Suppressor macrophage treated with lipopolysaccharide for 1 hour (primary cell): ENCODE data around the gene CTNNBIP1.
"Not testable (repeated sequence)": the region's sequence is repeated elsewhere in the genome, so short reads cannot be mapped to it uniquely, and the experiment has no call there.

Experiments used
- DNase-seq, 3 donors: peaks; one replicate each; pipeline ENCODE4 v3.0.0-alpha.2; 2020 to 2022

Gene CTNNBIP1, protein sequence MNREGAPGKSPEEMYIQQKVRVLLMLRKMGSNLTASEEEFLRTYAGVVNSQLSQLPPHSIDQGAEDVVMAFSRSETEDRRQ

GRCh38 chr1:9910076-9910422, at the start of gene CTNNBIP1:
CTNNBIP1 (minus strand) TSS chr1:9910269; CDS start chr1:9872064, 38,205 bp downstream.
- peak in 1 of 3 donors; percentile 100 for DNase-seq

DNA sequence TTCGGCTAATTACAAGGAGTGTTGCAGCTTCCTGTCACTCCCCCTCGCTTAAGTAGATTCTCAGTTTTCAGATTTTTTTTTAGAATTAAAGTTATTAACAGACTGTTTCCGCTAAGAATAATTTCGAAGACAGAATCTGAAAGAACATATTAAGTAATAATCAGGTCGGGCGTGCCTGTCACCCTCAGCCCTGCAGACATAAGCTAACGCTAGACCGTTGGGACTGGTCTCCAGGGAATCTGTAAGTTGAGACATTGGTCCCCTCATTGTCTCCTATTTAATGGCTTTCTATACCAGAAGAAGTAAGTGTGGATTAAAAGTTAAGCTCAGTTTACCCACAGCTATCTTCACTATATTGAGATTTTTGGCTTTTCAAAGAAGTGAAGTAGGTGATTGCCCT, 47.7 kb upstream of the CTNNBIP1 start:
- DNase-seq: no peak

GRCh38 chr1:9946315-9946714, 36.2 kb upstream of the CTNNBIP1 start:
- no peak for DNase-seq

GRCh38 chr1:9942939-9943788, 33.1 kb upstream of the CTNNBIP1 start, which contains the start of the genes LZIC and NMNAT1:
LZIC (minus strand) TSS chr1:9943391; CDS start chr1:9936619, 6,772 bp downstream.
NMNAT1 (plus strand) TSS chr1:9943475; CDS start chr1:9972074, 28,599 bp downstream.
- DNase-seq: peak; percentile 96 to 98 (median 97)

- DNase-seq: peak; percentile 59 to 75 (median 74)
Observed at GRCh38 chr1:9942399-9942938, 32.4 kb upstream of the CTNNBIP1 start.

- DNase-seq: no peak
Observed at GRCh38 chr1:9929431-9930385, 19.6 kb upstream of the CTNNBIP1 start.

DNA sequence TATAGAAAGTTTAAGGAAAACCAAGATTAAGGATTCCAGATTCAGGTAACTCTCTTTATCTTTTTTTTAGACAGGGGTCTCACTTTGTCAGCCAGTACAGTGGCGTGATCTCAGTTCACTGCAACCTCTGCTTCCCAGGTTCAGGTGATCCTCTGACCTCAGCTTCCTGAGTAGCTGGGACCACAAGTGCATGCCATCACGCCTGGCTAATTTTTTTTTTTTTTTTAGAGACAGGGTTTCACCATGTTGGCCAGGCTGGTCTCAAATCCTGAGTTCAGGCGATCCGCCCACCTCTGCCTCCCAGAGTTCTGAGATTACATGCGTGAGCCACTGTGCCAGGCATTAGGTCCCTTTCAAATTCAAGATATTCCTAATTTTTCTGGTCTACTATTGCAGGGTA, 17.2 kb upstream of the CTNNBIP1 start:
- DNase-seq: no peak

DNA sequence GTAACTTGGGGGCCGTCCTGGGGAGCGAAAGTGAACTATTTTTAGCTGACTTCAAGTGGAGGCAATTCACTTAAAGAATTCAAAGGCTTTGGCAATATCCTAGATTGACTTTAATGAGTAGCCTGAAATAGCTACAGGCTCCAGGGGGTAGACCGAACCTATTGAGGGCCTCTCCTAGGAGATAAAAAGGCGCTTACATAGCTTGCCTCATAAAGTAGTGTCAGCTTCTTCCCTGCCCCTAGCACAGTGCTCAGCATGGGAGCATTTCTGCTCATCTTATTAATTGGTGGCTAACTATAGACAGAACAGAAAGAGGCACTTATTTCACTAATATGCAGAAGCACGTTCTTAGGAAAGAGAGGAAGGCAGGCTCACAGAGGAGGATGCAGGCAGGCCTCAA, 12.3 kb upstream of the CTNNBIP1 start:
- no peak for DNase-seq

GRCh38 chr1:9920606-9921005, 10.5 kb upstream of the CTNNBIP1 start:
- DNase-seq: no peak

GRCh38 chr1:9917901-9918300, 7.8 kb upstream of the CTNNBIP1 start:
- DNase-seq: no peak

DNA sequence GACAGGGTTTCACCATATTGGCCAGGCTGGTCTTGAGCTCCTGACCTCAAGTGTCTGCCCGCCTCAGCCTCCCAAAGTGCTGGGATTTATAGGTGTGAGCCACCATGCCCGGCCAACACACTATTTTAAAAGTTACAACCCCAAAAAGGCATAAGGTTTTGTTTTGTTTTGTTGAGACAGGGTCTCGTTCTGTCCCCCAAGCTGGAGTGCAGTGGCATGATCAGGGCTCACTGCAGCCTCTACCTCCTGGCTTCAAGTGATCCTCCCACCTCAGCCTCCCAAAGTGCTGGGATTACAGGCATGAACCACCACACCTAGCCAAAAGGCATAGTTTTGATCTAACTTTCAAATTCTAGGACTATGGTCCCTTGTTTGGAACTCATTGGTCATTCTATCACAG, 7.4 kb upstream of the CTNNBIP1 start:
- not testable (repeated sequence) for DNase-seq

DNA sequence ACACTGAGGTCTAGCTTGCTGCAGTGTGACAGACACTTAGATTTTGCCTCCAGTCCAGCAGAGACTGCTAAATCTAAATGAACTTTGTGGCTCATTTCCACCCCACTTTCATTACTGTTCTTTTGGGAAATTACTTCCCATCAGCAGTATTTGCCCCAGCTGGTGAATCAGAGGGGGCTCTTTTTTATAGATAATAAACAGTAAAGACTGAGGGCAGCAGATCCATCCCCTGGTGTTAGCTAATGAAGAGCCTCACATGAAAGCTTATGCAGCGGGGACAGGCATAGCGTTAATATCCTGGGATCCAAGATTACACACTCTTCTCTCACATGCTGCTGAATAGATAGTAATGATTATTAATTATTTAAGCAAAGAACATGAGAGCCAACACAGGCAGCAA, 6.4 kb upstream of the CTNNBIP1 start:
- DNase-seq: no peak

DNA sequence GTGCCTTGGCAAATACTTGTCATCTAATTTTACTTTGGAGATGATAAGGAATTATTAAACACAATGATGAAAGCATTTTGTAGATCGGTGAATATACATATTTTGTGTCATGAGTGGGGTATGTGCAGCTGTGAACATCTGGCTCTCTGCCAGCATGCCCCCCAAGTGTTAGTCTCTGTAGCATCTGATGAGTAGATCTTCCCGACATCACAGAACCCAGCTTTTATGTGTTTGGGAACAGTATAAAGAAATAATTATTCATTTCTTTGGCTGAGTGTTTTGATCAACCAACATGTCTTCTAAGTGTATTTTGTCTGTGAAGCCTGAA, 4.5 kb upstream of the CTNNBIP1 start:
- DNase-seq: no peak

- DNase-seq: peak in 1 of 3 donors; percentile 22
Observed at GRCh38 chr1:9912264-9912936, 2.3 kb upstream of the CTNNBIP1 start.

DNA sequence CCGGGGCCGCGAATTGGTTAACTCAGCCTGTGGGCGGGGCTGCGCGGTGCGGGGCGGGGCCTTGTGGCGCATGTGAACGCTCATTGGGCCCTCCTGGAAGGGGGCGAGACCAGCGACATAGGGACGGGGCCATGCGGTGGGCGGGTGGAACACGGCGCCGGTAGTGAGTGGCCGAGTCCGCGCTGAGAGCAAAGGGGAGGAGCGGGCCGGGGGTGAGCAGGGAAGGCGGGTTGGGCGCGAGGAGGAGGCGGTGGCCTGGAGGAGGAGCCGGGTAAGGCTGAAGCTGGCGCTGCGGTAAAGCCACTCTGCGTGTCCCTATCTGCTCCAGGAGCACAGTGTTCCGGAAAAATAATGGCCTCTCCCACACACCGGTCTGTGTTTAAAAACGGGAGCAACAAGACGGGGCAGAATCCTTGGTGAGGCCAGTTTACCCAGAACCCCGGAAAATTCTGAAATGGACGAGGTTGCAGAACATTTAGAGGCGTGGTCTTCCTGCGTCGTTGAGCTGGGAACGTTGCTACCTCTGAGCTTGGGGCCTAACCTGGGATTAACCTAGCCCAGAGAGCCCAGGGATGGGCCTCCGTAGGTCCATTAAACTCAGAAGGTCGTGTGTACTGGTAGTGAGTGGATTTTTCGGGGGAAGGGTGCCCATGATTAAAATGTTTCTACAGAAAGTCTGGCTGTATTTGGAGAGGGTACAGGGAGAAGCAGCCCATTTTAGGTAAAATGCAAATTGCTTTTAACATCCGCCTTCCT, 532 bp upstream of the CTNNBIP1 start:
- DNase-seq: peak in 2 of 3 donors; percentile 99

GRCh38 chr1:9909234-9910046, 629 bp downstream of the CTNNBIP1 start:
- DNase-seq: peak in 1 of 3 donors; percentile 20

GRCh38 chr1:9908871-9909233, 1.2 kb downstream of the CTNNBIP1 start:
- DNase-seq: no peak

DNA sequence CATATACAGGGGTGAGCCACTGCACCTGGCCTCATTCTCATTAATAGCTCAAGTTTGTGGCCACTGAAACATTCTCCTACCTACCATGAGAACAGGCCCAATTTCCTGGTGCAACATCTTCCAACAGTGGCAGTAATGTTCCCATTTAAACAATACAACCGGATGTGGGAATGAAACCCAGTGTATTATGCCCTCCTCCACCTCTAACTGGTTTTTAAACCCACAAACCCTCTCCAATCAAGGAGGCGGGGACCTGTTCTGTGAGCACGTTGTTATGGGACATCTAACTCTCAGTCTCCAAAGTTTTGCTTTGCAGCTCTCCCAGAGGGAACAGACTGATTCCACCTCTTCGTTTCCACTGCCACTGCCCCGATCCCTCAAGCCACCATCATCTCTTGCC, 2.6 kb downstream of the CTNNBIP1 start:
- no peak for DNase-seq

DNA sequence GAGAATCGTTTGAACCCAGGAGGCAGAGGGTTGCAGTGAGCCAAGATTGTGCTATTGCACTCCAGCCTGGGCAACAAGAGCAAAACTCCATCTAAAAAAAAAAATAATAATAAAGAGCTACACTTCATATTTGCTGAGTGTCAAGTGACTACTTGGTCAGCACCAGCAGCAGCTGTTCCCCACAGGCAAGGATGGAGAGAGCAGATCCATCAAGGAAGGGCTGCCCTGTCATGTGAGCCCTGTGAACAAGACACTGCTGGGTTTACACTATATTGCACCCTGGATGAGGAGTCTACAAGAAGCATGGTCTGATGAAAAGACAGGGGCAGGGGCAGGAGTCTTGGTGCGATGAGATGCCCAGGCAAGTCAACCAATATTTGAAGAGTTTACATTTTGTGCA, 3.6 kb downstream of the CTNNBIP1 start:
- no peak for DNase-seq

GRCh38 chr1:9905010-9905409, 5.1 kb downstream of the CTNNBIP1 start:
- no peak for DNase-seq

DNA sequence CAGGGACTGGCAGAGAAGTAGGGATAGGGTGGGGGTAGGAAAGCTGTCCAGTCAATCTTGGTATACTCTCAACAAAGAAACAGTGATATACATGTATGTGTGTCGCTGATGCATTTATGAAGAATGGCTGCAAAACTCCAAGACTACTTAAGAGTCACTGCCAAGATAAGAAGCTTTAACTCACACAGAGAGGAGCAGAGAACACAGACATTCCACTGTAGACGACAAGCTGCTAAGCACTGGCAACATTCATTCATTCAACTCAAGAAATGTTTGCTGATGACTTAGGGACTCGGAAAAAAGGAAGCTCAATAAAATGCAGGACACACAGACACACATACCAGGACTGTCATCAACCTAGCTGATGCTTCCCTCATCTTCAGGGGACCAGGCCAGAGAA, 5.5 kb downstream of the CTNNBIP1 start:
- DNase-seq: peak; percentile 22 to 40 (median 25)
